Testis (tissue), 3 donors: Measurements from ENCODE around the gene PSMF1. TPM values are rescaled to one million over a fixed set of nuclear protein-coding genes. Genes with fewer than 3 reads are reported as not detected.

Experiments used
- DNase-seq: peaks from one replicate; pipeline ENCODE4 v3.0.0-alpha.2; 2019
- H3K27ac ChIP-seq, 2 donors: fragments of 200-600 bp; sonication (generic); one replicate each; pipeline ENCODE4 v1.5.1; 2019
- H3K27me3 ChIP-seq: fragments of 200-600 bp; sonication (generic); one replicate; pipeline ENCODE4 v1.5.1; 2019
- H3K36me3 ChIP-seq: fragments of 200-600 bp; sonication (generic); one replicate; pipeline ENCODE4 v1.5.1; 2017; ENCODE audit warnings: low read depth; ENCODE audit errors: missing control alignments
- H3K4me1 ChIP-seq: fragments of 200-600 bp; sonication (generic); one replicate; pipeline ENCODE4 v1.5.1; 2019
- H3K4me3 ChIP-seq, 2 donors: fragments of 200-600 bp; sonication (generic); one replicate each; pipeline ENCODE4 v1.5.1; 2017 to 2019
- H3K9me3 ChIP-seq: fragments of 200-600 bp; sonication (generic); one replicate; pipeline ENCODE4 v1.5.1; 2017
- CTCF ChIP-seq, 3 experiments: fragments of 450-650 bp in 2 of 3; fragments of 200-600 bp in 1 of 3; sonication (generic) in 1 of 3; IDR thresholded peaks; one replicate each; pipeline ENCODE4 v1.5.1; 2016 to 2019; ENCODE audit warnings: antibody characterized with exemption in 3 of 3, mild to moderate bottlenecking in 2 of 3, moderate library complexity in 1 of 3
- POLR2A ChIP-seq: fragments of 450-650 bp; IDR thresholded peaks from one replicate; pipeline ENCODE4 v1.6.1; 2017; ENCODE audit warnings: antibody characterized with exemption, mild to moderate bottlenecking, moderate library complexity
- WGBS, 2 donors: methylation state at CpG; one replicate each; pipeline ENCODE4 v1.1.5; 2018; 5-methylcytosine and 5-hydroxymethylcytosine counted together
- intact Hi-C: fragments of 100-400 bp; cut with DNase I; formaldehyde crosslinking; loops from one replicate; pipeline ENCODE4 v1.15.1; 2023; ENCODE audit warnings: low total_unique reads
- polyA plus RNA-seq: library from polyadenylated mRNA; stranded (reverse); fragments of 350-450 nt; fragmentation: Illumina TruSeq; extraction: RNeasy Lipid Tissue Mini Kit (QIAGEN cat#74804); gene quantifications from one replicate; pipeline ENCODE4 v1.2.3, GENCODE V29; 2014; ENCODE audit warnings: low read depth, low replicate concordance; ENCODE audit not compliant: insufficient read depth
- total RNA-seq, 2 donors: library from RNA; depleted of rRNA; stranded (reverse); fragments of >200 nt; gene quantifications; one replicate each; pipeline ENCODE4 v1.2.3, GENCODE V29; 2016

PSMF1 gene
- total and polyA plus RNA-seq, 3 donors from 2014 or later = 265 to 380 (median 331) TPM

DNA sequence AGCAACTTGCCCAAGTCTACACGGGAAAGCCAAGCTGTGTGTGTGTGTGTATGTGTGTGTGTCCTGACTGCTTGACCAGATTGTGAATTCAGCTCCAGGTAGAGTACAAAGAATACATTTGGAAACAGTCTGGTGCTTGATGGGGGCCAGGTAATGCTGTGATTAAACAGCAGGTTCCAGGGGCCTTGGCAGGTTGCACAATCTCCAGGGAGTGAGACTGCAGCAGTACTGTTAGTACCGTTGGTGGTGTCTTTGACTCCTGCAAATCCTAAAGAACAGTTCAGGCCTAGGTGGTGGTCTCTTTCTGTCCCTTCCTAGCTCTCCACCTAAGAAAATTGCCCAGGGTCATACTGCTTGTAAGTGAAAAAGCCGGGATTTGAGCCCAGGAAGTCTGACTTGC, 11.2 kb upstream of the PSMF1 start:
- intact Hi-C loops = no loop called here
- Histone ChIP-seq H3K4me3 (no peak overlapping the region), H3K4me1 (no peaks in the 10 kb centered on the region), H3K36me3 (no peaks in the 10 kb centered on the region), H3K27me3 (no peaks in the 10 kb centered on the region), H3K9me3 (no peaks in the 10 kb centered on the region), H3K27ac (no peak overlapping the region)
- TF ChIP-seq CTCF (IDR thresholded peaks at IDR 0.05) (no peak), POLR2A (no peak)
- DNase-seq = no peak
- WGBS, 2 donors = 84 to 92% methylated on average over 3 of the region's 3 CpGs

DNA sequence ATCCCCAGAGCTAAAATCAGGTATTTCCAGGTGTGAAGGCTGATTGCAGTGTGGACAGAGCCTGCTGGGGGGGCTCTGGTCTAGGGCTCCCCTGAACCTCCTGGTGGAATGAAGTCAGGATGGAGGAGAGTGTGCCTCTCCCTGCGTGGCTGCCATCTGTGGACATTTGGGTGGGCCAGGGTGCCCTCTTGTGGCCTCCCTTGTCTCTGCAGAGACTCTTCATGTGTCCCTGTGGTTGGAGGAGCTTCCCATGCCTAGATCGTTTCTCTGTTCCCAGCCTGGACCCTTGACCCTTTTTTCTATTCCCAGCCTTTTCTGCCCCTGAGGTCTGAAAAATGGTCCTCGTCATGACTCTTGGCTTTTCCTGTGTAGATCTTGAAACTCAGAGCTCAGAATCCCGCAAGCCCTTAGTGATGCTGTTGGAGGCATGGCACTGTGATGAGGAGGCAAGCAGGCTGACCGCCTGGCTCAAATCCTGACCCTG, 9.9 kb upstream of the PSMF1 start:
- no peak overlapping the region for H3K4me3 ChIP-seq
- H3K36me3 ChIP-seq = no peaks in the 10 kb centered on the region
- H3K9me3 ChIP-seq = no peaks in the 10 kb centered on the region
- H3K27ac ChIP-seq = no peak overlapping the region
- intact Hi-C loops = no loop called here
- no peaks in the 10 kb centered on the region for H3K4me1 ChIP-seq
- no peaks in the 10 kb centered on the region for H3K27me3 ChIP-seq
- WGBS, 2 donors = 47 to 58% methylated on average over 5 of the region's 5 CpGs
- TF ChIP-seq CTCF (IDR thresholded peaks at IDR 0.05) = peak in 2 of 3 experiments; percentile 24 to 57
- no peak for TF ChIP-seq POLR2A
- DNase-seq = peak; percentile 78

- intact Hi-C loops = no loop called here
- no peak for DNase-seq
- Histone ChIP-seq H3K36me3 (no peaks in the 10 kb centered on the region), H3K4me3 (no peak overlapping the region), H3K4me1 (peaks cover 4% of the 10 kb centered on the region), H3K27me3 (no peaks in the 10 kb centered on the region), H3K27ac (no peak overlapping the region), H3K9me3 (no peaks in the 10 kb centered on the region)
- WGBS, 2 donors = 89 to 96% methylated on average over 5 of the region's 5 CpGs
- TF ChIP-seq POLR2A = no peak
- no peak for TF ChIP-seq CTCF (IDR thresholded peaks at IDR 0.05)
Observed at GRCh38 chr20:1112908-1113307, 5.5 kb upstream of the PSMF1 start.

- TF ChIP-seq CTCF (IDR thresholded peaks at IDR 0.05) (no peak), POLR2A (no peak)
- peak overlapping the region; percentile 86 to 94 for H3K4me3 ChIP-seq
- H3K36me3 ChIP-seq = no peaks in the 10 kb centered on the region
- peak overlapping the region in 1 of 2 donors; percentile 59 for H3K27ac ChIP-seq
- no peak for DNase-seq
- WGBS, 2 donors = 14 to 17% methylated on average over 13 of the region's 13 CpGs
- no peaks in the 10 kb centered on the region for H3K9me3 ChIP-seq
- intact Hi-C loops = no loop called here
- no peaks in the 10 kb centered on the region for H3K27me3 ChIP-seq
- H3K4me1 ChIP-seq = peaks cover 34% of the 10 kb centered on the region
Observed at GRCh38 chr20:1118004-1118335, 432 bp upstream of the PSMF1 start.

GRCh38 chr20:1119128-1119505, 715 bp downstream of the PSMF1 start:
- peak overlapping the region; percentile 86 to 94 for H3K4me3 ChIP-seq
- 4% methylated on average over 5 to 8 of the region's 8 CpGs for WGBS, 2 donors
- peaks cover 34% of the 10 kb centered on the region for H3K4me1 ChIP-seq
- no peaks in the 10 kb centered on the region for H3K9me3 ChIP-seq
- TF ChIP-seq POLR2A (no peak), CTCF (IDR thresholded peaks at IDR 0.05) (no peak)
- H3K36me3 ChIP-seq = no peaks in the 10 kb centered on the region
- intact Hi-C loops = no loop called here
- H3K27me3 ChIP-seq = no peaks in the 10 kb centered on the region
- no peak for DNase-seq
- peak overlapping the region in 1 of 2 donors; percentile 81 for H3K27ac ChIP-seq
